Retinal pigment epithelial cell (primary cell): Measurements from ENCODE around the gene KCNN3.

Experiments
- DNase-seq: peaks from one replicate; pipeline ENCODE4 v3.0.0-alpha.2; 2010; ENCODE audit warnings: low read depth
- H3K4me3 ChIP-seq: 2 replicates; pipeline ENCODE4 v1.5.1; 2011; ENCODE audit warnings: mild to moderate bottlenecking, low read length, control low read depth, moderate library complexity
- CTCF ChIP-seq: conservative IDR thresholded peaks from 2 replicates; pipeline ENCODE4 v1.5.1; 2011; ENCODE audit warnings: low read depth, low read length, control low read depth, inconsistent platforms

KCNN3 gene

GRCh38 chr1:154794608-154795007 is 75.5 kb downstream of the KCNN3 start:
- no peak overlapping the region for H3K4me3 ChIP-seq
- DNase-seq: no peak
- no peak for TF ChIP-seq CTCF

- DNase-seq: no peak
- no peak for TF ChIP-seq CTCF
- H3K4me3 ChIP-seq: no peak overlapping the region
Observed at GRCh38 chr1:154793685-154794084, 76.4 kb downstream of the KCNN3 start.

GRCh38 chr1:154792899-154793298 is 77.2 kb downstream of the KCNN3 start:
- H3K4me3 ChIP-seq: no peak overlapping the region
- DNase-seq: no peak
- no peak for TF ChIP-seq CTCF

- H3K4me3 ChIP-seq: no peak overlapping the region
- TF ChIP-seq CTCF: no peak
- DNase-seq: no peak
Observed at GRCh38 chr1:154791292-154792166, 78.6 kb downstream of the KCNN3 start.

- no peak for DNase-seq
- no peak overlapping the region for H3K4me3 ChIP-seq
- no peak for TF ChIP-seq CTCF
Observed at GRCh38 chr1:154788886-154789285, 81.2 kb downstream of the KCNN3 start.

- TF ChIP-seq CTCF: no peak
- DNase-seq: no peak
- H3K4me3 ChIP-seq: no peak overlapping the region
Observed at GRCh38 chr1:154788110-154788870, 81.8 kb downstream of the KCNN3 start.
